Kidney glomerular epithelial cell (primary cell): Measurements from ENCODE around the gene LAMA2.

Experiments
- DNase-seq: peaks from one replicate; lab custom pipeline; 2025; lab: John Stamatoyannopoulos, UW

The LAMA2 gene

DNA sequence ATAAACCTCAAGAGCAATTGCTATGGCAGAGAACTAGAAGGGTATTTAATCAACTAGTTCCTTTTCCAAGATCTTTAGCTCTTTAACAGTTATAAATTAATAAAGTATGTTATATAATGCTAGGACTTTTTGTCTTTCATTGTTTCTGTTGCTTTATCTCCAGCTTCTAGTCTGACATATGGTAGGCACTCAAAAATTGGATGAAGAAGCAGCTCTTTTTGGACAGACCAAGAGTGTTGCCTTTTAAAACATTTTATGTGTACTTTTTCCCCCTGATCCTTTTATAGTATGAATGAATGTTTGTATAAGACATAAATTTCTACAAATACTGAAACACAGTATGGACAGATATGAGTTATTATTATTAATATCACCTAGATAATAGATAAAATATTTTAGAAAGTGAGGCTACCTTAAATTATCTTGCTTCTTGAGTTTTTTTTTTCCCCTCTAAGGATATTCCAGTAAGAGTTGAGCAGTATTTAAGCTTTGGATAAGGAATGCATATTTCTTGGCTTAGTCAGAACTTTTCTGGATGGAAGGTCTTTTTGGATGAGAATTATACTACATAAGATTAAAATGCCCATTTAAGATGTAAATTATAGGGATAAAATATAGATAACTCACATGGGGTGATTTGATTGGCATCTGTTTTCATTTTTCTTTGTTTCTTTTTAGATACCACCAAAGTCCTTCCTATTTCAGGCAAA, 16.6 kb downstream of the LAMA2 start:
- no peak for DNase-seq

DNA sequence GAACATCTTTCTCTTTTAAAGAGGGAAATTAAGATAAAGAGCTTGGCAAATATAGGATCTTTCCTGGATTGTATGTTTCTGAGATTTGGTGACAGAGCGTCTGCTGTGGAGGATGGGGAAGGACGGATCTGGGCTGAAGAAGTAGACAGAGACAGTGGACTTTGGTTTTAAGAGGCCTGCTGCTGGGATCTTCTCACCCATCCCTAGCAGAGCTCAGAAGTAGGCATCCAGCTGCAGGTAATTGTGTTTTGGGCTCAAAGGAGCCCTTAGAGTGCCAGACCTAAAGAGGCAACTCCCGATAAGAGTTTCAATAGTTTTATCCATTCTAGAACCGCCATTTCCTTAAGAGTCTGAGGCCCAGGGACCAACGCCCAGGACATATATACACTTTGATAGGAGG, 20.8 kb downstream of the LAMA2 start:
- DNase-seq: no peak

DNA sequence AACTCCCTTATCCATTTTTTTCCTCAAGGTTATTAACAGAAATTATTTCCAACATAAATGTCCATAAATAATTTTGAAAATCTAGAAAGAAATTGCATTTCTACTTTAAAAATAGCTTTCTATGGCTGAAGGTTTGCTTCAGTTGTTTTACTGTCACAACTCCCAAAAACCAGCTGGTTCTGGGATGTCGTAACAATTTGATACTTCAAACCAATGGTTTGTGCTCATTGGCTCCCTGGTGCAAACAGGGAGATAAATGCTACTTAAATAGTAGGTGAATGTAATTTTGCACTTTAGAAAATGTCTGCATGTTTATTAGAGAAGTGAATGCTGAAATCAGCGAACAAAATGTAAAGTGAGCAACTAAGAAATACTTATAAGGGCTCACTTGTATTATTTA, 31.1 kb downstream of the LAMA2 start:
- DNase-seq: no peak

DNA sequence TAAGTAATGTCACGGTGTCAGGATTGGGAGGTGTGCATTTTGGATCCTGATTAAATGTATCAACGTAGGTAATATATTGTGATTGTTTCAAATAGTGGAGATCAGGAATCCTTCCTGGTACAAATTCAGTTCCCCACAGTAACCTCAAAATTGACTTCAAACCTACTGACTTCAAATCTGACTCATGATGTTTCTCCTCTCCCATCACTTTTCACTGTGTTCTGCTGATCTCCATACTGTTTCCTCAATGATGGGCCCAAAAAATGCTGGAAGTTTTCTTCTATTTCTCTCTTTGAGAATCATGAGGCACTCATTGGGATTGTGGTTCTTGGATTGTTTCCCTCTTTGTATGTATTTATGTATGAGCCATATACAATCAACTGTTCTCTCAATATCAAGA, 35.9 kb downstream of the LAMA2 start:
- DNase-seq: no peak

DNA sequence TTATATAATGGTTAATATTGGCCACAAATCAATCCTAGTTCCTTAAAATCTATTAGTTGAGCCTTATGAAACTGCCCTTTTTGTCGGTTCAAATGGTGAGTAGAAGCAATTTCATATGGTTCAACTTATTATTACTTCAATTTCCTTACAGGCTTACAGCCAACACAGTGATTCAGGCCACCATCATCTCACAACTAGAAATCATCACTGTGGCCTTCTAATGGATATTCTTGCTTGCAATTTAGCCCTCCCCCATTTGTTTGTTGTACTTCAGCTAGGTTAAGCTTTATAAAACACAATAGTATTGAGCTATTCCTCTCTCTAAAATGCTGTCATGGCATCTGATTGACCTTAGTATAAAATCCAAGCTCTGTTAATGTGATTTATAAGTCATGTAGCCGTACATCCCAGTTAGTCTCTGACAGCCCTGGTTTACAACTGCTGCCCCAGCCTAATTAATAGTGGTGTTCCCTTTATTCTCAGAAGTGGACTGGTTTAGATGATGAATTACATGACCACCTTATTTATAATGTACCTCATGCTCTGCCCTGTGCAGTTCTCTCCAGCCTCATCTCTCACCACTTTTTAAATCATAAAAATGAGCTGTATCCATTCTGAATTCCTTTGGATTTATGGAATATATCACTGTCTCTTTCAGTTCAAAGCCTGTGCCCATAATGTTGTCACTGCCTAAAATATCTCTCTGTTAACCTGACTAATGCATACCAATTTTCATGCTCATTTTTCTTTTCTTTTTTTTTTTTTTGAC, 36.7 kb downstream of the LAMA2 start:
- DNase-seq: no peak

DNA sequence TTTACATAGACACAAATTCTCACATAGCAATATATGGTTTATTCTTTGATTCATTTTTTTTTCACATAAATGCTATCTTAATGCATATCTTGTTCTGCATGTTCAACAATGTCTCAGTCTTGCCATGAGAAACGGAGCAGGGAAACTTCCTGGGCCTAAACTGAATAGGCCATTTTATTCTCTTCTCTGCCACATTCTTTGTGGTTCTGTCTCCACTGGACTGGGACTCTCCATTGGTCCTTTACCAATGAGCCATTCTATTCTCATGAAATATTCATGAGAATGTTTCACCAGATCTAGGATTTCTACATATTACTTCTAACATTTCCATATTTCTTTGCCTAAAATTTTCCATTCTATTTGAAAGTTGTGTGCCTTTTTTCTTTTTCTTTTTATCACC, 42.8 kb downstream of the LAMA2 start:
- no peak for DNase-seq

DNA sequence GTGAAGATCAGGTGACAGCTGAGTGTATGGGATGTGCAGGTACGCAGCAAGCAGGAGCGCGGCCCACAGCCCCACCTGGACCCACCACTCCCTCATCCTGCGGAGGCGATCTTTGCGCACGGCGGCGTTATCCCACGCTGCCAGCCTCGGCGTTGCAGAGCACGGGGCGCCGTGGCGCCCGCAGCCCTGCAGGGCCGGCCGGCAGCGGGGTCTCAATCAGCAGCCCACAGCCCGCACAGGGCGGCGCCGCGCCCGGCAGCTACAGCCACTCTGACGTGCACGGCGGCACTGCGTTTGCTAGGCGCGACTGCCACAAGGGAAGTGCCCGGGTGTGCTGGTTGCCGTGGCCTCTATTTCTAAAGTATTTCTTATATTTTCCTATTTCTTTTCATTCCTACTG, 46.9 kb downstream of the LAMA2 start:
- DNase-seq: no peak

DNA sequence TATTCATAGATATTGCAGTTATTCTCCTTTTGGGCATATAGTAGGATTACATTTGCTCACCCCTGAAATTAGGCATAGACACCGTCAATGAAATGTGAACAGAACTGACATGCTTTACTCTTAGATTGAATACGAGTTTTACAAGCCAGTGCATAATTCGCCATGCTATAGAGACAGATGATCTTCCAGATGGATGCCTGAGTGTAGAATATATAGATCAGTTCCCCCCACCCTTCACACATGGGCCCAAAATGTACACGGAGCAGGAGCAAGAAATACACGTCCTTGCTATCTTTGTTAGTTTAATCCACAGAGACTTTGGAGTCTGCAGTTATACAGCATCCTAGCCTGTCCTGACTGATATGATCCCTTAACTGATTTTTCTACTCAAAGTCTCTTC, 47.4 kb downstream of the LAMA2 start:
- DNase-seq: no peak

DNA sequence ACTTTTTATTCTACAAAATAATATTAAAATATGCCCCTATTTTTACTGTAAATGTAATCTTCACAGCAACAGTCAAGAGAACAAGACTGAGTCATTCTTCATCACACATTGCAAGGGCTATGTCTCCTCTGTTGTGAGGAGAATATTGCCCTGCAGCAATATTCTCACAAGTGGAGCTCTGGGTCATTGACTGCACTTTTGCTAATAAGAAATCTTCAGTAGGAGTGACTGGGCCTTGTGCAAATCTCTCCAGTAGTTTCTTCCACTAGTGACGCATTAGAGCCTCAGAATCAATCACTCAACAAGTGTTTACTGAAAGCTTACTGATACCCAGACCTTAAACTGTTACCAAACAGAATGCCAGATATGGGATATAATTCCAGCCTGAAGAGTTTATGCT, 49.1 kb downstream of the LAMA2 start:
- no peak for DNase-seq

DNA sequence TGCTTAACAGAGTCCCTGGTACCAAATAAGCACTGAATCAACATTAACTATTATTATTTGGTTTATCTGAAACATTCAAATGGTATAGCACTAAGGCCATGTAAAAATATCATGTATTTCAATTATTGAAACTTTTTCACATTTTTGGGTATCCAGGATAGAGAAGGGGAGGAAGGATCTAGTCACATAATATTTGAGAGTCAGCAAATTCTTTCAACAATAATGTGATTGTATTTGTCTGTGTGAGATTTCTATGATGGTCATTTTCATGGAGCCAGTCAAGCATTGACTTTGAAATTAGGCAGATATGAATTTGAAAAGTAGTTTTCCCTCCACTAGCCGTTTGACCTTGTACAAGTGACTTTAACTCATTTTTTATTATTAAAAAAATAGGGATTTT, 67.9 kb downstream of the LAMA2 start:
- no peak for DNase-seq

DNA sequence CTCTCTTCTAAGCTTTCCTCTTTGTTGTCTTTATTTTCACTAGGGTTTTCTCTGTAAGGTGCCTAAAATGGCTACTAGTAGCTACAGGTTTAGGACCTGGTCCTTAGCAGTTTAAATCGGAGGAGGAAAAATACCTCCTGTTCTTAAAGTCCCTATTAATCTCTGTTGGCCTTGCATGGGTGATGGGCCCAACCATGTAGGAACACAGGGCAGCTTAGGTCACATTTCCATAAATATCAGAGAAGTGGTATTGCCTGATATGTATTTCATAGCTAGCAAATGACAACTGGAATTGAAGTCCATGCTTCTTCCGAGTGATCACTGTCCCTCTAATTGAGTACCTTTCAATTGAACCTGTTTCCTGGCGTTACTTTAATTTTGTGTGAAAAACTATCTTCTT, 70.0 kb downstream of the LAMA2 start:
- DNase-seq: no peak

DNA sequence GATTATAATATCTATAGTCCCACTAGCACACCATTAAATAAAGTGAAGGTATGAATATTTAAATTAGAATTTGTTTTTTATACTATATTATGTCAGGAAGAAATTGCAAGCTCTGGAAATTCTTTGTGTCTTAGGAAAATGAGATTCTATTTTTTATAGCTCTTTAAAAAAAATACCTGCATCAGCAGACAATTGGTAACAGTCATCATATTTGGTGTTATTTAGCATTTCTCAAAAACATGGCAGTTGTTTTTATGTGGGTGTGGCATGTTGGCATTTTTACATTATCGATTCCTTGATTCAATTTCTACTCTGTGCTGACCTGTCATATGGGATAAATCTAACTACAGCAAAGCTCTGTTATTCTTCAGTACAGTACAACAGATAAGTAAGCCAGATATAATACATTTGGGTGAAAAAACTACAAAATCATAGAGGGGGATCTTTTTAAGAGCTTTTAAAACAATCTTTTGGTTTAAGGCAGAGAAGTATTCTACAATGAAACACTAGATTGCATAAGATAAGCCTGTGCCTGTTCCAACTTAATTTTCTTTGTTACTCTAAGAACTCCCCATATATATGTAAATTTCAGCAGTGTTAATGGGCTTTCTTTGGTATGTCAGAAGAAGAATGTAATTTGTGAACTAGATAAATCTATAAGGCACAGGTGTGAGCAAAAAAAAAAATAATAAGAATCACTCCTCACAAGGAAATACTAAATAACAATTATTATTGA, 71.5 kb downstream of the LAMA2 start:
- no peak for DNase-seq

DNA sequence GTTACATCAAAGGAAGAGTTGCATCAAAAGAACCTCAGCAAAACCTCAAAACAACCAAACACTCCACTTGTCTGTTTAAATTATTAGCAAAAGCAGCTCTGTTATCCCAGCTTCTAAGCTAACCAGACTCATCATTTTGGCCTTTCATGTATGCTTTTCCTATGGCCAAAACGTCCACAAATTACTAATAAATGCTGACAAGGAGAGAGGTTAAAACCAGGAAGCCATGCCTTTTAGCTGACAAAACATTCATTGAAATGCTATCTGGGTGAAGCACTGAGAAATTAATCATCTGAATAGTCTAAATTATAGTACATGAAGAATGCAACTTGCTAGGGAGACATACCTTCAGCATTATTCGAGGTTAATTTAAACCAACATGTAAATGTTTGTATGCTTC, 80.6 kb downstream of the LAMA2 start:
- no peak for DNase-seq

DNA sequence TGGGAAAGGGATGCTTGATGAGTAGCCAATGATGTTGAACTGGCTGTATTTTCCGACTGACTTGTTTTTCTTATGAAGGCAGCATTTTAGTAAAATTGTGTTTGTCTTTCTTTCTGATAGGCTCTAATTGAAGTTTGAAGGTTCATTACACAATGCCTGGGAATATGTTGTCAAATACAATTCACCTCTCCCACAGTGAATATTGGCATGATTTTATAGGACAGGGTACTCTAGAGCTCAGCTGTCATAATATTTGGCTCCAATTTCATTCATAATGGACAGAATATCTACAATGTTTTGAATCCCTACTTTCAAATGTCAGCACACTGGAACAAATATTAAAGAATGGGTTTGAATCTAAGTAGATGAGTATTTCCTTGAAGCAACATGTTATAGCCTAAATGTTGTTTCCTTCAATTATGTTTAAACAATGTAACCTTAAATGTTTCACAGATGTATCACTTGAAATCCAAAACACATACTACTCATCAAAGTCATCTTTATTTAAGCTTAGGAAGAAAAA, 81.4 kb downstream of the LAMA2 start:
- DNase-seq: no peak

DNA sequence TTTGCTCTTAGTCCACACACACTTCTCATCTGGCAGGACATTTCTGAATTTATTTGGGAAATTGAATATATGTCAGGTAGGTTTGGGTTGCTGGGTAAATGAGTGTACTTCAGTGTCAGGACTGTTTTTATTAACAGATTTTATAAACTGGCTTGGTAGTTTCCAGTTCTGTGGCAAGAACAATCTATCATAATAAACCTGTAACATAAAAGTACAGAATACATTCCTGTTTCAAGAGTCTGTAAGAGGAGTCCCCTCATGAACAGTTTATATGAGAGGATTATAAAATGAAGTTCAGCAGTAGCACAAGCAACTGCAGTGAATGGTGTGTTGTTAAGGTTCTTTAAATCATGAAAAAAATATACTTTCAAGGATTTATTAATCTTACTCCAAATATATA, 81.8 kb downstream of the LAMA2 start:
- DNase-seq: no peak

DNA sequence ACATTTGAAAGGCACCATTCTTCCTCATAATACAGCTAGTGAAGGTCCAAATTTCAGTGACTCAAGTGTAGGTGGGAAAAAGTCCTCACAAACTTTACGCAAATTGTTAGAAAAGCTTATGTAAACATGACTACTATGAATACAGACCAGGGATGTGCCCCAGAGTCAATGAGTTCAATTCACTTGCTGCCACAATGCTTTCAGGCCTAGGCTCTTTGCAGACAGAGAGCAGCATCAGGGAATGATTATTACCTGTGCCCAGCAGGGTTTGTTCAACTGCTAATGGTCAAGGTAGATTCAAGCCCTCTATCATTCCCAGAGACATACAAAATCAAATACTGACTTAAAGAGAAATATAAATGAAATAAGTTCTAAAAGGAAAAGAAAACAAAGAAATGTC, 84.0 kb downstream of the LAMA2 start:
- no peak for DNase-seq

DNA sequence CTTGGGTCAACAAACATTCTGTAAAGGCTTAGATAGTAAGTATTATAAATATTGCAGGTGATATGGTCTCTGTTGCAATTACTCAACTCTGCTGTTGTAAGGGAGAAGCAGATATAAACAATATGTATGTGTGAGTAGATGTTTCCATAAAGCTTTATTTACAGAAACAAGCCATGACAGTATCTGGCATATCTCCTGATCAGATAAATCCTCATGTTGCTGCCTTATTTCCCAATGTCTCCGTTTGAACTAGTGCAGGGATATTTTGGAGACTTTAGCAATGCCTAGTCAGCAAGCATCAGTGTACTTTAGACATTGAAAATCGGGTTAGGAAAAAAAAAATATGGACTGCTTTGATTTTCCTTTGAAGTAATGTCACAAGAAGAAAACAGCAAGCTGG, 96.1 kb downstream of the LAMA2 start:
- DNase-seq: no peak

DNA sequence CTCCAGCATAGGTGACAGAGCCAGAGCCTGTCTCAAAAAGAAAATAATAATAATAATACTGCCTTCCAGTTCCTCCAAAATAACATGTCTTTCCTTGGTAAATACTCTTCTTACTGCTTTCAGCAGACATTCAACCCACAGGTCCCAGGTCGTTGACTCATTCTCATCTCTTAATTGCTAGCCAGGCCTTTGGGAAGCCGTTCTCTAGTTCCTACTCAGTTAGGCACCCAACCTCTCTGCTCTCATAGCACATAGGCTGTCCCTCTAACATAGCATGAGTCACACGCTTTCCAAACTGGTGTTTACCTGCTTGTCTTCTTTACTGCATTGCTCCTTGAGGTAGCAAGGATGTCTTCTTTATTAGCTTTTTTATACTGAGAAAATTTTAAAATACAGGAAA, 98.8 kb downstream of the LAMA2 start:
- DNase-seq: no peak

DNA sequence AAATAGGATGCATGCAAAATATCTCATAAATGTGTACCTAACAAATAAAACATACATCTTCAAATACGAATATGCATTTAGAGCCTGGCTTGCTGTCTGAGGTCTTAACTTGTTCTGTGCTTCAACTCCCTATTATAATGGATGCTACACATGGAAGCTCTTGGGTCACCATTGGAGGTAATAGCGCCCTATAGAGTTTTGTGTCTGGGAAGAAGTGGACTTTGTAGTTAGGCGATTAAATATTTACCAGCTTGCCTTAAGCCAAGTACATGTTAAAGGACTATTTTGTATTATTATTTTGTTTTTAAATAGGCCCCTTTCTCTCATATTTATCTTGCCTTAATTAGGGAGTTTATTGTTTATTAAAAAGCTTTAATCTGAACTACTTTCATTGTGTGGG, 107.4 kb downstream of the LAMA2 start:
- DNase-seq: no peak

DNA sequence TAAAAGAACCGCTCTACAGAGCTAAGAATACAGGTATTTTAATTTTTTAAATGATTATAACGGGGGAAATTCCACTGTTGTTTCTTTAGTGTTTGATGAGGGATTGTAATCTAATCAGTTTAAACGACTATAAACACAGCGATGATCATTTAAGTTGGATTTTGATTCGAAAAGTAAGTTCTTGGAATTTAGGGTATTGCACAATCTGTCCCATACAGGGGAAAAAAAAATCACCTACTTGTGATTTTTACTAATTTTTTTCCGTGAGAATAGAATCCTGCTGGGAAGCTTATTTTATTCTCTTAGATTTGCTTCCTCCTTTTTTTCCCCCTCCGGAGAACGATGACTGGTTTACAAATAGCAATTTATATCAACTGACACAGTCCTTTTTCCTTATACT, 108.0 kb downstream of the LAMA2 start:
- DNase-seq: no peak

DNA sequence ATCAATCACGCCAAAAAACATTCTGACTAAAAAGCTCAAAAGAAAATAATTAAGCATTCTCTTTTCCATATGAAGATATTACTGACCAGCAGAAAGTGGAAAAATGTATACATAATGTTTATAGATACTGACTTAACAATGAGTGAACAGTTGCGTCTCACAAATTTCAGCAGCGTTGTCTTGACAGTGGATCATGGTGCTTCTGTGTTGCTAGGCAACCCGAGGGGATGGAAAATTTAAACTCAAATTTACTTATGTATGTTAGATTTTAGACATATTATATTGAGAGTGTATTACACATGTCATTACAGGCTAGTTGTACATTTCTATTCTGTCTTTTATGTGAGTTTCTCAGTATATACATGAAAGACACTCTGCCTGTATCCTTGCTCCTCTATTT, 110.2 kb downstream of the LAMA2 start:
- no peak for DNase-seq

DNA sequence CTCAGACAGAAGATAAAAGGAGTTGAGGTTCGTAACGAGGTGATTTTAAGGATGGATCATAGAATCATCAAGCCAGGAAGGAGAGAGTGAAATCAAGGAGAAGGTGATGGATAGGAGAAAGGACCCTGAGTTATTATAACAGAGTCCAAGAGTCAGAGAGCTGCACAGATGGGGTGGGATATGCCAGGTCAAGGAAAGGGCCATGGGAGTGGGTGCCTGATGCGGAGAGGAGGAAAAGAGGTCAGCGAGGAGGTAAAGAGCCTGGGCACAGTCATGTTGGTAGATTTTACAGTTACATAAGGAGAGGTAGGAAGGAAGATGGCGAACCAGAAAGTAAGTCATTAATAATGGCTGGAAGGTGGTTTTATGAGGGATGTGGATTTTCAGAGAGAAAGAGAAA, 114.9 kb downstream of the LAMA2 start:
- DNase-seq: no peak
